HFFc6 (cell line): ENCODE results near the gene SPATA31C2. TPM values are rescaled to one million over a fixed set of nuclear protein-coding genes. Genes with fewer than 3 reads are reported as not detected.
A peak's percentile ranks its signal among the peaks of the same experiment; 100 is the strongest.
"Not testable (repeated sequence)": the region's sequence is repeated elsewhere in the genome, so short reads cannot be mapped to it uniquely, and the experiment has no call there.

Experiments used
- DNase-seq: peaks from one replicate; pipeline ENCODE4 v3.0.0-alpha.2; 2018
- H3K27ac Mint-ChIP-seq: 2 replicates; pipeline ENCODE4 v1.8.0; 2020; ENCODE audit warnings: mild to moderate bottlenecking, mixed read lengths
- H3K27me3 Mint-ChIP-seq: 2 replicates; pipeline ENCODE4 v1.8.0; 2021; ENCODE audit warnings: mild to moderate bottlenecking, moderate library complexity, mixed read lengths; ENCODE audit not compliant: insufficient read depth
- H3K36me3 Mint-ChIP-seq: 2 replicates; pipeline ENCODE4 v1.8.0; 2021; ENCODE audit warnings: low read depth, mixed read lengths
- H3K4me1 Mint-ChIP-seq: 2 replicates; pipeline ENCODE4 v1.8.0; 2020; ENCODE audit warnings: low read depth, mixed read lengths
- H3K4me3 Mint-ChIP-seq: 2 replicates; pipeline ENCODE4 v1.8.0; 2020; ENCODE audit warnings: mild to moderate bottlenecking, moderate library complexity, mixed read lengths
- H3K9me3 Mint-ChIP-seq: 2 replicates; pipeline ENCODE4 v1.8.0; 2020; ENCODE audit warnings: mild to moderate bottlenecking, mixed read lengths
- total RNA-seq, 6 experiments: library from RNA; stranded (reverse); fragmentation: NEBNext Ultra II Directional; extraction: Animal tissue kit (Norgen Biotek cat#: 25700); gene quantifications; 2 replicates in 1 of 6; 3 replicates in 5 of 6; pipeline ENCODE4 v1.2.3, GENCODE V29; 2021
- TF ChIP-seq, protein P1 (sequence below): fragments of 200-600 bp; sonication (generic); IDR thresholded peaks from 2 replicates; pipeline ENCODE4 v1.5.0; 2021; ENCODE audit warnings: antibody characterized with exemption, mild to moderate bottlenecking

SPATA31C2 gene
- total RNA-seq, 6 experiments from 2014 or later: not detected

DNA sequence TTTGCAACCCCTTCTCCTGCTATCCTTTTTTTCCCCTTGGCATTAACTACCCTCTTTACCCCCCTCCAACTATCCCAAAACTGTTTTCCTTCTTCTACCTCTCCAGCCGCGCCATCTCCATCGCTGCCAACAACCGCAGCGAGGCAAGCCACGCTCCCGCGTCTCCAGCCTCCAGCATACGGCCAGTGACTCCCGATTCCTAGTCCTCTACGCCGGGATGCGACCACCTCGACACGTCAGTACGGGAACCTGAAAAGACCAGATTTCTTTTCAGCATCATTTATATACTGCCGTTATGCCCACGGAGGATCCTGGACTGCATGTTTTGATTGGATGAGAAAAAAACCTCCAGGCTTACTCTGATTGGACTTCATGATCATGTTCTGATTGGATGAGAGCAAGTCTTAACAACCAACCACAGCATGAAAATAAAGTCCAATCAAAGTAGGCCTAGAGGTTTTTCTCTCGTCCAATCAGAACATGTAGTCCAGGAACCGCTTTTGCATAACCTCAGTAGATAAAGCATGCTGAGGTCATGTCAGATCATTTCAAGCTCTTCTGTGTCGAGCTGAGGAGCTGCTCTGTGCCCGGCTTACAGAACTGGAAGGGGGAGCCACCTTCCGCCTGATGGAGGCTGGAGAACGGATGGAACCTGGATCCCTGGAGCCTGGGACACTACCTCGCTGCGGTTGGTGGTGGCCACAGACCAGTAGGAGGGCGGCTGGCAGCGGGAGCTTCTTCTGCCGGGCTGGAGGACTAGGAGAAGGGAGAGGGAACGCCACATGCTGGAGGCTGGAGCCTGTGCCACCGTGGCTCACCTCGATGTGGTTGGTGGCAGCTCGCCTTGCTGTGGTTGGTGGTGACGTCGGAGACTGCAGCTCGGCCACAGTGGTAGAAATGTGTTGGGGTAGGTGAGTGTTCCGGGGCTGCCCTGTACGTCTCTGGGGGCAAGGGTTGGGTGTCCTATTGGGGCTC is 24.8 kb downstream of the SPATA31C2 start:
- H3K27me3 Mint-ChIP-seq, H3K4me1 Mint-ChIP-seq, H3K9me3 Mint-ChIP-seq, H3K36me3 Mint-ChIP-seq, H3K27ac Mint-ChIP-seq, H3K4me3 Mint-ChIP-seq, DNase-seq: not testable (repeated sequence)

DNA sequence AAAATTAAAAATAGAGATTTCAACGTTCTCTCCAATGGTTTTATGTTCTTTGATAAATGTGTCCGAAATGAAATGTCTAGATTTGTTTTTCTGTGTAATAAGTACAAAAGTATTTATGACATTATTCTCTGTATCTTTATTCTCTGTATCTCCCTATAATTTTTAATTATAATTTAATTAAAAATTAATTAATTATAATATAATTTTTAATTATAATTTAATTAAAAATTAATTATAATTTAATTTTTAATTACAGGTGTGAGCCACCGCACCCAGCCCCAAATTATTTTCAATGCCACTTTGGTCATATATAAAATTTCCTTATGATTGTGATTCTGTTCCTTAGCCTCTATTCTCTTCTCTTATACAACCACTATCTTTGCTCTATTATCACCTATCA is 28.2 kb downstream of the SPATA31C2 start:
- H3K27ac Mint-ChIP-seq: no peak overlapping the region
- TF ChIP-seq, protein P1, sequence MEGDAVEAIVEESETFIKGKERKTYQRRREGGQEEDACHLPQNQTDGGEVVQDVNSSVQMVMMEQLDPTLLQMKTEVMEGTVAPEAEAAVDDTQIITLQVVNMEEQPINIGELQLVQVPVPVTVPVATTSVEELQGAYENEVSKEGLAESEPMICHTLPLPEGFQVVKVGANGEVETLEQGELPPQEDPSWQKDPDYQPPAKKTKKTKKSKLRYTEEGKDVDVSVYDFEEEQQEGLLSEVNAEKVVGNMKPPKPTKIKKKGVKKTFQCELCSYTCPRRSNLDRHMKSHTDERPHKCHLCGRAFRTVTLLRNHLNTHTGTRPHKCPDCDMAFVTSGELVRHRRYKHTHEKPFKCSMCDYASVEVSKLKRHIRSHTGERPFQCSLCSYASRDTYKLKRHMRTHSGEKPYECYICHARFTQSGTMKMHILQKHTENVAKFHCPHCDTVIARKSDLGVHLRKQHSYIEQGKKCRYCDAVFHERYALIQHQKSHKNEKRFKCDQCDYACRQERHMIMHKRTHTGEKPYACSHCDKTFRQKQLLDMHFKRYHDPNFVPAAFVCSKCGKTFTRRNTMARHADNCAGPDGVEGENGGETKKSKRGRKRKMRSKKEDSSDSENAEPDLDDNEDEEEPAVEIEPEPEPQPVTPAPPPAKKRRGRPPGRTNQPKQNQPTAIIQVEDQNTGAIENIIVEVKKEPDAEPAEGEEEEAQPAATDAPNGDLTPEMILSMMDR: no peak
- H3K4me1 Mint-ChIP-seq: no peaks in the 10 kb centered on the region
- DNase-seq: no peak
- peaks cover 10% of the 10 kb centered on the region for H3K9me3 Mint-ChIP-seq
- H3K27me3 Mint-ChIP-seq: peaks cover 6% of the 10 kb centered on the region
- H3K36me3 Mint-ChIP-seq: peaks cover 6% of the 10 kb centered on the region
- no peak overlapping the region for H3K4me3 Mint-ChIP-seq

DNA sequence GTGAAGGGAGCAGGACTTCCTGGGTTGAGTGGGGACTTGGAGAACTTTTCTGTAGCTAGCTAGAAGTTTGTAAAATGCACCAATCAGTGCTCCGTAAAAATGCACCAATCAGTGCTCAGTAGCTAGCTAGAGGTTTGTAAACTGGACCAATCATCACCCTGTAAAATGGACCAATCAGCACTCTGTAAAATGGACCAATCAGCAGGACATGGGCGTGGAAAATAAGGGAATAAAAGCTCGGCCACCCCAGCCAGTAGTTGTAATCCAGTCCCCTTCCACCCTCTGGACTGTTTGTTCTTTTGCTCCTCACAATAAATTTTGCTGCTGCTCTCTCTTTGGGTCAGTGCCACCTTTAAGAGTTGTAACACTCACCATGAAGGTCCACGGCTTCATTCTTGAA is 29.5 kb downstream of the SPATA31C2 start:
- Mint-ChIP-seq H3K27ac (no peak overlapping the region), H3K9me3 (peaks cover 10% of the 10 kb centered on the region), H3K4me1 (no peaks in the 10 kb centered on the region), H3K36me3 (peaks cover 6% of the 10 kb centered on the region), H3K4me3 (no peak overlapping the region), H3K27me3 (peaks cover 9% of the 10 kb centered on the region)
- no peak for DNase-seq
- TF ChIP-seq, protein P1: no peak

DNA sequence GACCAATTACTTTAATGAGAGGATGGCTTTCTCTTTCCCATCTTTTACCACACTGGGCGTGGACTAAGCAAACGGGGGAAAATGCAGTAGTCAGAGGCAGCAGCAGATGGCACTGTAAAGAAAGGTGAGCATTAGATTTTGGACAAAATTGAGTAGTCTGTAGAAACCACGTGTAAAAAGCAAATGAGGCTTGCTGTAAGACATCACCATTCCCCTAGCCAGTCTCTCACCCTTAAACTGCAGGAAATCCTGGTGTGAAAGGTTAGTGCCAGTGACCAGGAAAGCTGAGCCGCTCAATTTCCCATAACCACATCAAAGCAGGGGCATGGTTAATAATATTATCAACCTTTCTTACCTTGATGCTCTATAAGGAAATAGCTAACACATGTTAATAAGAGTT is 31.8 kb downstream of the SPATA31C2 start:
- H3K36me3 Mint-ChIP-seq: peaks cover 6% of the 10 kb centered on the region
- TF ChIP-seq, protein P1: peak; percentile 71
- H3K27me3 Mint-ChIP-seq: peaks cover 12% of the 10 kb centered on the region
- H3K4me1 Mint-ChIP-seq: no peaks in the 10 kb centered on the region
- H3K9me3 Mint-ChIP-seq: peaks cover 10% of the 10 kb centered on the region
- no peak overlapping the region for H3K4me3 Mint-ChIP-seq
- H3K27ac Mint-ChIP-seq: no peak overlapping the region
- DNase-seq: peak; percentile 40

DNA sequence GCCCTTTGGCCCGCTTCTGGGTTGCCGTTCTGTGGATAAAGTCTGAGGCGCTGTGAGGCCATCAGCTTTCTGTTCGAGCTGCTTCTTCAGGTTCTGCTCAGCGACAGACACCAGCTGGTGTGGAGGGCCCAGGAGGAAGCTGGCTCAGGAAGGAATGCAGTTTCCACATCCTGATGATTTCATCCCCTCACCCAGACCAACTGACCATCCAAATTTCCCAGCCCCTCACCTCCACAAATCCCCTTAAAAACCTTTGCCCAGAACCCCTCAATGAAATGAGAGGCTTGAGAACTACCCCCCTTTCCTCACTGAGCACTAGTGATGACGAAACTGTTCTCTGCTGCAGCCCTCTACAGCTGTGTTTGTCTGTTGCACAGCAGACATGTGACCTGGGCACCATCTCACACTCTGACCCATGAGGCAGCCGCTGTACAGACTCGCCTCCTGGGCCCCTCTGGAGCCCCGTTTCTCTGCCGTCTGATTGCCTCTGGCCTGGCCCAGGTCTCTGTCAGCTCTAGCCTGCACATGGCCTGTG is 45.4 kb downstream of the SPATA31C2 start:
- Mint-ChIP-seq H3K9me3 (no peaks in the 10 kb centered on the region), H3K4me3 (no peak overlapping the region), H3K27ac (no peak overlapping the region), H3K4me1 (peaks cover 9% of the 10 kb centered on the region), H3K36me3 (no peaks in the 10 kb centered on the region), H3K27me3 (peaks cover 3% of the 10 kb centered on the region)
- TF ChIP-seq, protein P1: no peak
- no peak for DNase-seq

DNA sequence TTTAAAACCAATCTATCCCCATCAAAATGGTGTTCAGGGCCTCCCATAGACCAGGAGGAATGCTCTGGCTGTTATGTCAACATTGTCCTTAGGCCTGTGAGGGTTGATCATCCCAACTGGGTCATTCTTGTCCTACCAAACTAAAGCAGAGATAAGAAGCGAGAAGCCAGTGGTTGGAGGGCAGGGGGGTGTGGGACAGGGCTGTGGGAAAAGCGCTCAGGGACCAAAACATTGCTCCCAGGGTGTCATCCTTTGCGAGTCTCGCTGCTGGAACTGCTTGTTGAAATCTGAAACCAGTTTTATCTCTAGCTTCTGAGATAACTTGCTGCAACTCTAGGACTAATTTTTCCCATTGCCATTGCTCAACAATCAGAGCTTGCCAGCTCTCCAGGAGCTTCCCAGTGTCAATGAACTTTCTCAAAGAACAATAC is 48.1 kb downstream of the SPATA31C2 start:
- Mint-ChIP-seq H3K9me3 (no peaks in the 10 kb centered on the region), H3K27ac (no peak overlapping the region), H3K4me3 (no peak overlapping the region), H3K27me3 (peaks cover 2% of the 10 kb centered on the region; the same call in 1 of the 2 replicates), H3K4me1 (peaks cover 9% of the 10 kb centered on the region), H3K36me3 (no peaks in the 10 kb centered on the region)
- TF ChIP-seq, protein P1: no peak
- no peak for DNase-seq
